C1 segment of cervical spinal cord (tissue), 14 donors: ENCODE measurements around the gene GNG2.

Source experiments
- DNase-seq, 14 donors: peaks; one replicate each; lab custom pipeline; 2025; lab: John Stamatoyannopoulos, UW

Gene GNG2

GRCh38 chr14:51990488-51990887, 130.1 kb downstream of the GNG2 start:
- no peak for DNase-seq

GRCh38 chr14:51993285-51993920, 133.0 kb downstream of the GNG2 start:
- no peak for DNase-seq

- no peak for DNase-seq
Measured at GRCh38 chr14:51996148-51996746, 135.8 kb downstream of the GNG2 start.

- DNase-seq = no peak
Measured at GRCh38 chr14:51998348-51998747, 137.9 kb downstream of the GNG2 start.

- no peak for DNase-seq
Measured at GRCh38 chr14:51999084-51999483, 138.7 kb downstream of the GNG2 start.

- DNase-seq = no peak
Measured at GRCh38 chr14:52000019-52000582, 139.7 kb downstream of the GNG2 start.

GRCh38 chr14:52000696-52001095, 140.3 kb downstream of the GNG2 start:
- DNase-seq = no peak

GRCh38 chr14:52002542-52002941, 142.1 kb downstream of the GNG2 start:
- no peak for DNase-seq

- DNase-seq = no peak
Measured at GRCh38 chr14:52003324-52003723, 142.9 kb downstream of the GNG2 start.

GRCh38 chr14:52005625-52006024, 145.2 kb downstream of the GNG2 start:
- DNase-seq = no peak

- DNase-seq = no peak
Measured at GRCh38 chr14:52006361-52006760, 145.9 kb downstream of the GNG2 start.

- DNase-seq = no peak
Measured at GRCh38 chr14:52007211-52007610, 146.8 kb downstream of the GNG2 start.

GRCh38 chr14:52007637-52008036, 147.2 kb downstream of the GNG2 start:
- DNase-seq = no peak

GRCh38 chr14:52008136-52008535, 147.7 kb downstream of the GNG2 start:
- no peak for DNase-seq

- DNase-seq = no peak
Measured at GRCh38 chr14:52010173-52010693, 149.8 kb downstream of the GNG2 start.

GRCh38 chr14:52011523-52011922, 151.1 kb downstream of the GNG2 start:
- peak in 7 of 14 donors; percentile 10 to 48 (median 27) for DNase-seq

GRCh38 chr14:52012635-52013034, 152.2 kb downstream of the GNG2 start:
- DNase-seq = peak in 1 of 14 donors; percentile 8

- peak in 4 of 14 donors; percentile 12 to 46 (median 28) for DNase-seq
Measured at GRCh38 chr14:52013984-52014600, 153.7 kb downstream of the GNG2 start.

GRCh38 chr14:52014601-52015267, 154.3 kb downstream of the GNG2 start:
- DNase-seq = peak in 9 of 14 donors; percentile 22 to 50 (median 31)

- peak in 8 of 14 donors; percentile 28 to 53 (median 36) for DNase-seq
Measured at GRCh38 chr14:52015411-52016030, 155.1 kb downstream of the GNG2 start.

- DNase-seq = no peak
Measured at GRCh38 chr14:52018252-52018651, 157.8 kb downstream of the GNG2 start.
